Left lung (tissue), 10 donors: Measurements from ENCODE around the gene DGCR2. TPM values are rescaled to one million over a fixed set of nuclear protein-coding genes. Genes with fewer than 3 reads are reported as not detected.

Experiments
- ATAC-seq: fragments of 200-7000 bp; cut with Tn5 transposase; one replicate; pipeline ENCODE4 v1.9.1; 2020; ENCODE audit warnings: moderate library complexity
- DNase-seq, 4 donors: peaks; one replicate each; pipeline ENCODE4 v3.0.0-alpha.2; 2013 to 2020
- H3K27ac ChIP-seq, 2 donors: fragments of 200-600 bp; sonication (generic) in 1 of 2; one replicate each; pipeline versions ENCODE4 v1.5.0 to v1.8.0; 2020 to 2021
- H3K27me3 ChIP-seq, 2 donors: fragments of 200-600 bp; sonication (generic) in 1 of 2; one replicate each; pipeline versions ENCODE4 v1.5.0 to v1.8.0; 2020 to 2021
- H3K36me3 ChIP-seq, 2 donors: fragments of 200-600 bp; sonication (generic) in 1 of 2; one replicate each; pipeline versions ENCODE4 v1.5.0 to v1.8.0; 2020 to 2021
- H3K4me1 ChIP-seq, 2 donors: fragments of 200-600 bp; one replicate each; pipeline ENCODE4 v1.8.0; 2021
- H3K4me3 ChIP-seq, 2 donors: fragments of 200-600 bp; sonication (generic) in 1 of 2; one replicate each; pipeline versions ENCODE4 v1.5.0 to v1.8.0; 2020 to 2021; ENCODE audit warnings: mild to moderate bottlenecking in 1 of 2
- H3K9me3 ChIP-seq, 2 donors: fragments of 200-600 bp; sonication (generic) in 1 of 2; one replicate each; pipeline versions ENCODE4 v1.5.0 to v1.8.0; 2020 to 2021
- CTCF ChIP-seq, 2 donors: fragments of 200-600 bp; sonication (generic) in 1 of 2; IDR thresholded peaks; one replicate each; pipeline versions ENCODE4 v1.5.0 to v1.8.0; 2021; ENCODE audit warnings: antibody characterized with exemption in 2 of 2
- intact Hi-C, 2 donors: fragments of 100-400 bp; cut with DNase I; formaldehyde crosslinking; loops; one replicate each; pipeline versions ENCODE4 v1.11.2 to v1.14.2; 2022
- polyA plus RNA-seq, 6 donors: library from polyadenylated mRNA; unstranded; fragments of 120-200 nt; gene quantifications; one replicate each; pipeline ENCODE4 v1.2.1, GENCODE V29; 2013; ENCODE audit not compliant: insufficient read length in 6 of 6
- total RNA-seq, 2 donors: library from RNA; stranded (reverse); fragmentation: NEBNext Ultra II Directional; extraction: Animal tissue kit (Norgen Biotek cat#: 25700); gene quantifications; one replicate each; pipeline ENCODE4 v1.2.1, GENCODE V29; 2021
- donor health status: DM: no; HTN: yes; CAD: no.
- donor health status: DM: no; HTN: no; CAD: no.

DGCR2 gene
- total and polyA plus RNA-seq, 8 donors, result 55.8 to 87.0 (median 68.2) TPM

- no peaks in the 10 kb centered on the region for H3K27me3 ChIP-seq
- H3K4me3 ChIP-seq, result no peak overlapping the region
- no peaks in the 10 kb centered on the region for H3K4me1 ChIP-seq
- intact Hi-C loops, result no loop called here
- H3K27ac ChIP-seq, result no peak overlapping the region
- no peak for DNase-seq
- peaks cover 4 to 100% of the 10 kb centered on the region in 2 donors for H3K36me3 ChIP-seq
- ATAC-seq, result no peak
- no peak for TF ChIP-seq CTCF (IDR thresholded peaks at IDR 0.05)
- H3K9me3 ChIP-seq, result no peaks in the 10 kb centered on the region
These were observed 60.6 kb downstream of the DGCR2 start for GRCh38 chr22:19061471-19062138.

- DNase-seq (no peak), ATAC-seq (no peak)
- Histone ChIP-seq H3K4me3 (no peak overlapping the region), H3K27me3 (no peaks in the 10 kb centered on the region), H3K4me1 (no peaks in the 10 kb centered on the region), H3K9me3 (no peaks in the 10 kb centered on the region), H3K27ac (no peak overlapping the region), H3K36me3 (peaks cover 4 to 100% of the 10 kb centered on the region in 2 donors)
- intact Hi-C loops, result no loop called here
- no peak for TF ChIP-seq CTCF (IDR thresholded peaks at IDR 0.05)
These were observed 61.7 kb downstream of the DGCR2 start for GRCh38 chr22:19060356-19061009.

- no peaks in the 10 kb centered on the region for H3K9me3 ChIP-seq
- no peak for ATAC-seq
- intact Hi-C loops, result no loop called here
- no peak for TF ChIP-seq CTCF (IDR thresholded peaks at IDR 0.05)
- H3K4me1 ChIP-seq, result no peaks in the 10 kb centered on the region
- peak in 1 of 4 donors; percentile 63 for DNase-seq
- H3K4me3 ChIP-seq, result no peak overlapping the region
- H3K27ac ChIP-seq, result no peak overlapping the region
- peaks cover 2 to 100% of the 10 kb centered on the region in 2 donors for H3K36me3 ChIP-seq
- H3K27me3 ChIP-seq, result no peaks in the 10 kb centered on the region
These were observed 62.5 kb downstream of the DGCR2 start for GRCh38 chr22:19059481-19060278.

GRCh38 chr22:19058713-19059451 is 63.3 kb downstream of the DGCR2 start:
- Histone ChIP-seq H3K27ac (no peak overlapping the region), H3K4me3 (no peak overlapping the region), H3K9me3 (no peaks in the 10 kb centered on the region), H3K27me3 (no peaks in the 10 kb centered on the region), H3K4me1 (no peaks in the 10 kb centered on the region), H3K36me3 (peaks cover 0 to 100% of the 10 kb centered on the region in 2 donors)
- no peak for TF ChIP-seq CTCF (IDR thresholded peaks at IDR 0.05)
- DNase-seq (no peak), ATAC-seq (no peak)
- intact Hi-C loops, result no loop called here
